NT2/D1 (cell line): ENCODE data around the gene LRRC39.

Experiments
- SUZ12 ChIP-seq: IDR thresholded peaks from 2 replicates; pipeline ENCODE4 v1.6.1; 2011; ENCODE audit not compliant: insufficient read length, insufficient read depth; ENCODE audit errors: extremely low read depth
- ZNF274 ChIP-seq: IDR thresholded peaks from 2 replicates; pipeline ENCODE4 v1.6.1; 2011; ENCODE audit warnings: mild to moderate bottlenecking, low read depth, low read length

- TF ChIP-seq ZNF274: no peak
- no peak for TF ChIP-seq SUZ12
Measured at GRCh38 chr1:100219457-100219856, 41.4 kb upstream of the LRRC39 start.
